HUES6 (cell line): ENCODE data around the gene WDCP.

Experiments used
- H3K27ac ChIP-seq: 2 replicates; pipeline ENCODE4 v1.7.0; 2013; ENCODE audit warnings: low read depth, mild to moderate bottlenecking, low read length, inconsistent platforms
- H3K27me3 ChIP-seq: 2 replicates; pipeline ENCODE4 v1.6.1; 2013; ENCODE audit warnings: low read length; ENCODE audit not compliant: control insufficient read depth, insufficient read depth
- H3K36me3 ChIP-seq: 2 replicates; pipeline ENCODE4 v1.6.1; 2013; ENCODE audit warnings: low read length; ENCODE audit not compliant: control insufficient read depth, insufficient read depth
- H3K4me1 ChIP-seq: 2 replicates; pipeline ENCODE4 v1.6.1; 2013; ENCODE audit warnings: low read length; ENCODE audit not compliant: control insufficient read depth, insufficient read depth
- H3K4me3 ChIP-seq: 2 replicates; pipeline ENCODE4 v1.5.1; 2013; ENCODE audit warnings: low read depth, low read length
- H3K9ac ChIP-seq: one replicate; pipeline ENCODE4 v1.6.1; 2013; ENCODE audit warnings: mild to moderate bottlenecking, low read length
- H3K9me3 ChIP-seq: 2 replicates; pipeline ENCODE4 v1.6.1; 2013; ENCODE audit warnings: low read depth, low read length; ENCODE audit not compliant: control insufficient read depth, insufficient read depth

Gene WDCP

DNA sequence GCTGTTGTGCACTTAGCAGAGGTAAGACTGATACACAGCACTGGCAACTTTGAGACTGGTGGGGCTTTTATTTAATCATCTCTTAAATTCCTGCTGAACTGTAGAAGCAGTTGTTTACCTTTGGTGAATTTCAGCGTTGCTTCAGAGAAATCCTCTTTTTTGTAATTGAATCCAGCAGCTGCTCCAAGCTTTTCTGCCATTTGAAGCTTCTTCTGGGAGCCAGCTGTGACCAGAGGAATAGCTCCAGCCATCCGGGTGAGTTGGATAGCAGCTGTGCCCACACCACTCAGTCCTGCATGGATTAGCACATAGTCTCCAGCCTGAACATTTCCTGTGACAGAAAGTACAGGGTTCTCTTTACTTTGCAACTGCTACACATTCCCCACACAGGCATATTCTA is 33.5 kb upstream of the WDCP start:
- peaks cover 12% of the 10 kb centered on the region for H3K4me1 ChIP-seq
- H3K4me3 ChIP-seq, result no peak overlapping the region
- no peaks in the 10 kb centered on the region for H3K9me3 ChIP-seq
- H3K27me3 ChIP-seq, result no peaks in the 10 kb centered on the region
- peaks cover 22% of the 10 kb centered on the region for H3K36me3 ChIP-seq
- H3K27ac ChIP-seq, result no peak overlapping the region
- H3K9ac ChIP-seq, result no peak overlapping the region

DNA sequence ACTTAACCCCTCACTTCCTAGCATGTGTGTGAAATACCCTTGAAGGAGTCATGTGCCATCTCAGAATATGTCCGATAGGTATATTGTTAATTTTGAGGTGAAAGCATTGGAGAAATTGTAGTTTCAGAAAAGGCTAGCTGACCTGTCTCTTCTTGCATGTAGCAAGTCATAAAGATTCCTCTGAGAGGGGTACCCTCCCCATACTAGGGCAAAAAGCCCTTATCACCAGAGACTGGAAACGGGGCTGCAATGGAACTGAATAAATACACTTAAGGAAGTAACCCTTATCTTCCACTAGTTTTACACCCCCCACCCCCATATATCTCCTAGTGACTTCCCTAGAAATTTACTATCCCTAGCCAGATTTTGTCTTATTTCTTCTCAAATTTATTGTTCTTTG is 30.7 kb upstream of the WDCP start:
- Histone ChIP-seq H3K4me1 (peaks cover 6% of the 10 kb centered on the region), H3K9me3 (no peaks in the 10 kb centered on the region), H3K9ac (peak overlapping the region; percentile 62), H3K27ac (no peak overlapping the region), H3K36me3 (peaks cover 30% of the 10 kb centered on the region), H3K4me3 (peak overlapping the region; percentile 83), H3K27me3 (no peaks in the 10 kb centered on the region)

DNA sequence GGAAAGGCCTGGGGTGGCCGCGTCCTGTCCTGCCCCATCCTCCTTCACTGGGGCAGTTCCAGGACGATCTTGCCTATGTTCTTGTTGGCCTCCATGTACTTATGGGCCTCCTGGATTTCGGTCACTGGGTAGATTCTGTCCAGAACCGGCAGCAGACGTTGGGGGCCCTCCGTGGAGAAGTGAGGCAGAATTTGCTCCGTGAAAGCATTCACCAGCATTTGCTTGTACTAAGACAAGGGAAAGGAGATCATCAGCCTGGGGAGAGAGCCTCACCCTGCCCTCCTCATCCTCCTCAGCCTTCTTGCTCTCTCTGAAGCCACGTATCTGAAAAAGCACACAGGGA is 30.3 kb upstream of the WDCP start:
- Histone ChIP-seq H3K27ac (0 out of 2 replicates have a peak overlapping the region, but pooled peaks have one; percentile 13), H3K4me1 (peaks cover 5% of the 10 kb centered on the region), H3K27me3 (no peaks in the 10 kb centered on the region), H3K9ac (peak overlapping the region; percentile 62), H3K36me3 (peaks cover 30% of the 10 kb centered on the region), H3K9me3 (no peaks in the 10 kb centered on the region), H3K4me3 (peak overlapping the region; percentile 83)

GRCh38 chr2:24076849-24077534 is 29.8 kb upstream of the WDCP start:
- H3K27me3 ChIP-seq, result no peaks in the 10 kb centered on the region
- H3K4me3 ChIP-seq, result peak overlapping the region; percentile 83
- peaks cover 29% of the 10 kb centered on the region for H3K36me3 ChIP-seq
- H3K9me3 ChIP-seq, result no peaks in the 10 kb centered on the region
- H3K9ac ChIP-seq, result peak overlapping the region; percentile 62
- 0 out of 2 replicates have a peak overlapping the region, but pooled peaks have one; percentile 13 for H3K27ac ChIP-seq
- peaks cover 5% of the 10 kb centered on the region for H3K4me1 ChIP-seq

- Histone ChIP-seq H3K36me3 (peaks cover 27% of the 10 kb centered on the region), H3K4me1 (peaks cover 5% of the 10 kb centered on the region), H3K9me3 (no peaks in the 10 kb centered on the region), H3K27ac (peak within 1 kb of the TSS; percentile 28; the same call in 1 of the 2 replicates), H3K27me3 (no peaks in the 10 kb centered on the region), H3K9ac (peak within 1 kb of the TSS; percentile 84), H3K4me3 (peak within 1 kb of the TSS; percentile 83)
These were observed 29.0 kb upstream of the WDCP start, which contains the start of gene SF3B6 for GRCh38 chr2:24075915-24076848. SF3B6 (minus strand) TSS chr2:24076326; CDS start chr2:24076229, 97 bp downstream.

DNA sequence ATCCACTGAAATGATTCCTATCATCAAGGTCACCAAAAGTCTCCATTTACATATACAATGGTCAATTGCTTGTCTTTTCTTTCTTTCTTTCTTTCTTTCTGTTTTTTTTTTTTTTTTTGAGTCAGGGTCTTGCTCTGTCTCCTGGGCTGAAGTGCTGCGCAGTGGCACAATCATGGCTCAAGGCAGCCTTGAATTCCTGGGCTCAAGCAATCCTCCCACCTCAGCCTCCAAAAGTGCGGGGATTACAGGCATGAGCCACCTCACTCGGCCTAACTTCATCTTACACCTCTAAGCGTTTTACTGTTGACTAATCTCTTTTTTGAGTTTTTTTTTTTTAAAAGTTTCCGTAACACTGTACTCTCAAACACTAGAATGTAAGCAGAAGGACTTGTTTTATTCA is 28.1 kb upstream of the WDCP start:
- H3K27me3 ChIP-seq, result no peaks in the 10 kb centered on the region
- H3K4me3 ChIP-seq, result peak overlapping the region; percentile 83
- no peaks in the 10 kb centered on the region for H3K9me3 ChIP-seq
- no peak overlapping the region for H3K27ac ChIP-seq
- peak overlapping the region; percentile 84 for H3K9ac ChIP-seq
- H3K36me3 ChIP-seq, result peaks cover 31% of the 10 kb centered on the region
- H3K4me1 ChIP-seq, result peaks cover 5% of the 10 kb centered on the region

DNA sequence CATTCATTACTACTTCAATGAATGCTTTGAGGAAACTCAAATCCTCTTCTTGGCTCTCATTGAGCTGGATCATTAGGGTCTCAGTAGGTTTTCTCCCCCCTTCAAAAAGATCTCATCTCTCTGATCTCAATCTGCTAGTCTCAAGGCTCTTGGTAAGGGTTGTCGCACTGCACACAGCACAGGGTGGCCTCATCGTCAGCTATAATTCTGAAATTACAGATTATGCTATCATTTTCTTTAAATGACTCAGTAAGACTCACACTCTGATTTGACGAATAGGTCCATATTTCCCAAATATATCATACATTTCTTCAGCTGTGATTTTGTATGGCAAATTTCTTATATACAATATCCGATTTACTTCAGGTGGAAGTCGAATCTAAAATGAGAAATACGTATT is 26.6 kb upstream of the WDCP start:
- no peaks in the 10 kb centered on the region for H3K27me3 ChIP-seq
- no peak overlapping the region for H3K4me3 ChIP-seq
- peaks cover 5% of the 10 kb centered on the region for H3K4me1 ChIP-seq
- H3K36me3 ChIP-seq, result peaks cover 37% of the 10 kb centered on the region
- H3K27ac ChIP-seq, result no peak overlapping the region
- no peak overlapping the region for H3K9ac ChIP-seq
- H3K9me3 ChIP-seq, result no peaks in the 10 kb centered on the region

- H3K9ac ChIP-seq, result no peak overlapping the region
- H3K4me3 ChIP-seq, result no peak overlapping the region
- H3K27me3 ChIP-seq, result no peaks in the 10 kb centered on the region
- peaks cover 51% of the 10 kb centered on the region for H3K36me3 ChIP-seq
- H3K4me1 ChIP-seq, result no peaks in the 10 kb centered on the region
- no peak overlapping the region for H3K27ac ChIP-seq
- H3K9me3 ChIP-seq, result no peaks in the 10 kb centered on the region
These were observed 25.1 kb upstream of the WDCP start for GRCh38 chr2:24072259-24072658.

GRCh38 chr2:24065341-24065740 is 18.1 kb upstream of the WDCP start:
- H3K36me3 ChIP-seq, result peaks cover 77% of the 10 kb centered on the region
- H3K9ac ChIP-seq, result no peak overlapping the region
- no peak overlapping the region for H3K27ac ChIP-seq
- H3K4me3 ChIP-seq, result no peak overlapping the region
- H3K4me1 ChIP-seq, result no peaks in the 10 kb centered on the region
- H3K27me3 ChIP-seq, result no peaks in the 10 kb centered on the region
- no peaks in the 10 kb centered on the region for H3K9me3 ChIP-seq

- Histone ChIP-seq H3K27me3 (no peaks in the 10 kb centered on the region), H3K9me3 (no peaks in the 10 kb centered on the region), H3K4me3 (no peak overlapping the region), H3K27ac (no peak overlapping the region), H3K9ac (no peak overlapping the region), H3K36me3 (peaks cover 44% of the 10 kb centered on the region), H3K4me1 (no peaks in the 10 kb centered on the region)
These were observed 11.5 kb upstream of the WDCP start for GRCh38 chr2:24058564-24059271.
